Activated naive CD4-positive, alpha-beta T cell treated with anti-CD3 and anti-CD28 coated beads, Interleukin-2, amount 50 U/mL, for 72 hours (primary cell): ENCODE data around the gene TGFBI. TPM values are rescaled to one million over a fixed set of nuclear protein-coding genes. Genes with fewer than 3 reads are reported as not detected.
A peak's percentile ranks its signal among the peaks of the same experiment; 100 is the strongest.

ENCODE experiments used
- ATAC-seq, 2 donors: fragments of 150-1000 bp; cut with Tn5 transposase; 2 replicates each; pipeline ENCODE4 v1.10.0; 2021; ENCODE audit warnings: mild to moderate bottlenecking in 2 of 2, moderate library complexity in 2 of 2
- DNase-seq, 2 donors: peaks; one replicate each; pipeline ENCODE4 v3.0.0; 2021 to 2022; ENCODE audit warnings: low spot score in 2 of 2
- H3K27ac Mint-ChIP-seq, 2 donors: one replicate each; pipeline ENCODE4 v1.8.0; 2022; ENCODE audit warnings: mild to moderate bottlenecking in 2 of 2, mixed read lengths in 2 of 2
- H3K36me3 Mint-ChIP-seq, 2 donors: one replicate each; pipeline ENCODE4 v1.8.0; 2022; ENCODE audit warnings: mixed read lengths in 2 of 2
- H3K9me3 Mint-ChIP-seq, 2 donors: one replicate each; pipeline ENCODE4 v1.8.0; 2022; ENCODE audit warnings: mixed read lengths in 2 of 2
- total RNA-seq, 2 donors: library from RNA; stranded (reverse); gene quantifications; one replicate each; pipeline ENCODE4 v1.2.3, GENCODE V29; 2022

TGFBI gene
- total RNA-seq, 2 donors from 2014 or later = not detected

DNA sequence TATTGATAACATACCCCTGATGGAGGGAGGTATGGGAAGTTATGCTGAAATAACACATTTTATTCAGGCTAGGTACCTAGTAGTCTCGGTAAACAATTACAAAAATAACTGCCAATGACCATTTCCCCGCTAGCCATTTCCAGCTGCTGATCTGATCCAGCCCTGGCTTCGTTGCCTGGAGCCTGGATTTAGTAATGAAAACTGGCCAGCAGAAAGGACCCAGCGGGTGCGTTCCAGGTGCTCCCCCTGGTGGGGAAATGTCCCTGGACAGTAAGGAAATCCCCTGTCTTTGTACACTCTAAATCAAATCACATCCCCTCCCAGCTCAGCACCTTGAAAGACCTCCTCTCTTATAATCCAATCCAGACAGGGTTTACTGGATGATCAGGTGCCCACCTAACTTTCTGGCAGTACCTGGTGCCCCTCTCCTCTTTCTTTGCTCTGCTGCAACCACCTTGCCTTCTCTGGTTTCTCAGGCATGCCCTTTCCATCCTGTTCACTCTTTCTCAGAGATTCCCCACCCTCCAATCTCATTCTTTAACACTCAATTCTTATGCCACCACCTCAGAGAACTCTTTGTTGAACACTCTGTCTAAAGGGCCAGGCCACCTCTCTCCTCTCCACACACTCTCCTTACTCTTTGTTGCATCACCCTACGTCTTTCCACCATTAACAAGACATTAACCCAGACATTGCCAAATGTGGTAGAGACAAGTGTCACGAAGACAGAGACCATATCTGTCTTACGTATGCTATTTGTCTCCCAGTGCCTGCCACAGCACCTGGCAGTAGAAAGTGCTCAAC, 53.8 kb downstream of the TGFBI start:
- peak in 1 of 2 donors; percentile 69 for DNase-seq
- ATAC-seq = peak in 1 of 2 donors; percentile 47
- Mint-ChIP-seq H3K27ac (no peak overlapping the region), H3K36me3 (peaks cover 0 to 11% of the 10 kb centered on the region in 2 donors), H3K9me3 (no peaks in the 10 kb centered on the region)

- ATAC-seq (no peak), DNase-seq (no peak)
- Mint-ChIP-seq H3K9me3 (no peaks in the 10 kb centered on the region), H3K36me3 (peaks cover 0 to 7% of the 10 kb centered on the region in 2 donors), H3K27ac (no peak overlapping the region)
These were observed 55.9 kb downstream of the TGFBI start for GRCh38 chr5:136084698-136085097.

DNA sequence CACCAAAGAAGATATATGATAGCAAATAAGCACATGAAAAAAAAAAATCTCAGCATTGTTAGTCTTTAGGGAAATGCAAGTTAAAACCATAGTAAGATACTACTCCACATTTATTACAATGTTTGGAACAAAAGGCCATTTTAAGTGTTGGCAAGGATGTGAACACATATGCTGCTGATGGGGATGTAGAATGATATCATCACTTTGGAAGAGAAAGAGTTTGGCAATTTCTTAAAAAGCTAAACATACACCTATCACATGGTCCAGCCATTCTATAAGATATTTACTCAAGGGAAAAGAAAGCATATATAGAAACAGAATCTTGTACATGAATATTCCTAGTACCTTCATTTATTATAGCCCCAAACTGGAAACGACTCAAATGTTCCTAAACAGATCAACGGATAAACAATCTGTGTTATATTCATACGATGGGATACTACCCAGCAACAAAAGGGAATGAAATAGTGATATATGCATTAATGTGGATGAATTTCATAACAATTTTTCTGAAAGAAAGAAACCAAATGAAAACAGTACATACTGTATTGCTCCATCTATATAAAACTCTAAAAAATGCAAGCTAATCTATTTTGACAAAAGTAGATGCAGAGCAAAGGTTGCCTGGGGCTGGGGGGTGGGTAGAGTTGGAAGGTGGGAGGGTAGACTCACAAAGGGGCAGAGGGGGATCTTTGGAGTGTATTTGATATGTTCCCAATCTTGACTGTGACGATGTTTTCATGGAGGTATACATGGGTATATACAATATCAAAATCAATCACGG, 58.2 kb downstream of the TGFBI start:
- Mint-ChIP-seq H3K36me3 (no peaks in the 10 kb centered on the region), H3K9me3 (no peaks in the 10 kb centered on the region)
- no peak for ATAC-seq

GRCh38 chr5:136087961-136088871, 59.4 kb downstream of the TGFBI start:
- Mint-ChIP-seq H3K27ac (no peak overlapping the region), H3K9me3 (no peaks in the 10 kb centered on the region)

More for the DNA sequence above, 58.2 kb downstream of the TGFBI start:
- no peak overlapping the region for H3K27ac Mint-ChIP-seq
- DNase-seq = no peak

GRCh38 chr5:136089791-136090190, 61.0 kb downstream of the TGFBI start:
- ATAC-seq (no peak), DNase-seq (no peak)
- Mint-ChIP-seq H3K36me3 (no peaks in the 10 kb centered on the region), H3K27ac (no peak overlapping the region), H3K9me3 (no peaks in the 10 kb centered on the region)

More at GRCh38 chr5:136087961-136088871, 59.4 kb downstream of the TGFBI start:
- ATAC-seq (no peak), DNase-seq (no peak)
- H3K36me3 Mint-ChIP-seq = no peaks in the 10 kb centered on the region

- no peak overlapping the region for H3K27ac Mint-ChIP-seq
- DNase-seq = no peak
- no peaks in the 10 kb centered on the region for H3K9me3 Mint-ChIP-seq
- ATAC-seq = no peak
- H3K36me3 Mint-ChIP-seq = no peaks in the 10 kb centered on the region
These were observed 61.5 kb downstream of the TGFBI start for GRCh38 chr5:136090319-136090718.

DNA sequence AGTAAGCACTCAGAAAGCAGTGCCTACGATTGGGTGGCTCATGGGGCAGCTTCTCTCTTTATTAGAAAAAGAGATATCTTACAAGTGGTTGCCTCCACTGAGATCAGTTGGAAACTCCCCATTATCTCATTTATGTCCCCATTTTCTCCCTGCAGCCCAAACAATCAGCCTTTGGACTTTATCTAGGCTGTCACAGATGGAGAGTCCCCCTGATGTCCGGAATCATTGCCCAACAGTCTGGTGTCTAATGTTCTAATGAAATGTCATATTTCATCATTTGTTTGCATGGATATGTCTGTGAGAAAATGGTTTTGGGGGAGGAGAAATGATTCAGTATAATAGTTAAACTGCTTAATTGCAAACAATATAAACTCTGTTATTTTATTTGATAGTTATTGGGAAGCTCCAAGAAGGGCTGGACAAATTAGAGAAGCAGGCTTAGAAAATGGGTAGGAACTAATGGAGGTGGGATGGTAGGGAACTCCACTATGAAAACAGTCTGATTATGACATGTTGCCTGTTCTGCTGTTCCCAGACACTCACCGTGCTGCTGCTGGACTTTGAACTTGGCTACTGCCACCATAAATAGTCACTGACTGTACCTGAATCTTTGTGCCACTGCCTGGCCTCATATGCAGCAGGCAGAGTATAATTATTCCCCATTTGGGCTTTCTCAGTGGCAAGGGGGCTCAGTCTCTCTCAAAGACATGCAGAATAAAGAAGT, 65.6 kb downstream of the TGFBI start:
- DNase-seq = no peak
- no peaks in the 10 kb centered on the region for H3K9me3 Mint-ChIP-seq
- H3K27ac Mint-ChIP-seq = no peak overlapping the region
- no peaks in the 10 kb centered on the region for H3K36me3 Mint-ChIP-seq
- no peak for ATAC-seq

DNA sequence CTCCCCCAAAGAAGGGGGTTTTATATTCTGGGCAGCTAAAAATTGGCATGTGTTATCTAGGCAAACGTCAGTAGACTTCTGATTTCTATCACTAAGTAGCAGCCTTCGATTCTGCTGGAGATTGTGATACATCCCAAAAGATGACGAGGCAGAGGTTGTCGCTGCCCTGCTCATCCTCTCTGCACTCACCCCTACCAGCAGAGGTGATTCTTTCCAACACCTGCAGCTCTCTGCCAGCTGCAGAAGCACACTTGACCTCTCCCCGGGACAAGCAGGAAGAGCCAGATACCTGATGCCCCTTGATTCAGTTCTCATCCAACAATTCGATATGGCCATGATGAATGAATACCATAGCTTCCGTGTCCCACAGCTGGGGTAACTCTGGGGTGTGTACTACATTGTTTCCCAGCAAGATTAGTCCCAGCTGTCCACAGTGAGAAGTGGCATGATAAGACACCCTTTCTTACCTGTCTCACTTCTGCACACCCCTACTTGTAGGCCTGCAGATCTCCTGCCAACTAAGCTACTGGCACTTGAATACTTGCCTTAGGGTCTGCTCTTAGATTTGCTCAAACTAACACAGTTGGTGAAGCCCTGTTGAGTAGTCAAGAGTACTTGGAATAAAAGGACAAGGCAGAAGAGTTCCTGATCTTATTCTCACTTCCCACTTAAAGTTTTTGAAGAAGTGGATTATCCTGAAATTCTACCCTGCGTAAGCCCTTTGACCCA, 66.3 kb downstream of the TGFBI start:
- no peaks in the 10 kb centered on the region for H3K36me3 Mint-ChIP-seq
- no peak for DNase-seq
- H3K27ac Mint-ChIP-seq = no peak overlapping the region
- ATAC-seq = no peak
- no peaks in the 10 kb centered on the region for H3K9me3 Mint-ChIP-seq

DNA sequence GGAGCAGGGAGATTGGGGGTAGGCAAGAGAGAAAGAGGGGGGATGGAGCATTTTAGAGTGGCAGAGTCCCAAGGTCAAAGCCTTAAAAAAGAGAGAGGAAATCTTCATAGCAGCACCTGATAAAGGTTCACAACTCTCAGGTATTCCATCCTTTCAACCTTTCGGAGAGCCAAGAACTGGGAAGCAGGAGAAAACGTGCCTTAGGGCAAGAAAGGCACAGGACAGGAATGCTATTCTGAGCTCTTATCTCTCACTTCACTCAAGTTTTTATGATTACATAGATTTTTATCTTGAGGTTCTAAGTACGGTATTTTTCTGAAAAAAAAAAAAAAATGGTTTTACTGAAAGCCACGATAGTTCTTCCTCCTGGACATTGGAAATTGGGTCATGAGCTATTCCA, 69.4 kb downstream of the TGFBI start:
- ATAC-seq (no peak), DNase-seq (no peak)
- no peaks in the 10 kb centered on the region for H3K9me3 Mint-ChIP-seq
- H3K36me3 Mint-ChIP-seq = no peaks in the 10 kb centered on the region
- no peak overlapping the region for H3K27ac Mint-ChIP-seq

DNA sequence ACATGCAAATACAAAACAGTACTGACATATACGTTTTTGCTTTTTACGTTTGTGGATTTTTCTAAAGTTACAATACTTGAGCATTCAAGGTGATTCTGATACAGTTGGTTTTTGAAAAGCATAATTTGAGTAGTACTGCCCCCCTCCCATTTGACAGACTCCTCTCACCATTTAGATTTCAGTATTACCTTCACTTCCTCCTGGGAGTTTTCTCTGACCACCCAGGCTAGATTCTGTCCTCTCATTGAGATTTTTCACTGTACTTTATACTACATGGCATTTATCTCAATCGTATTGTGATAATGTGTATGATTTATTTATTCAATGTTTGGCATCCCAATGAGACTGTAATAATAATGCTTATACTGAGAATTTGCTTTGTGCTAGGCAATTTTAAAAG, 71.1 kb downstream of the TGFBI start:
- DNase-seq (no peak), ATAC-seq (no peak)
- no peak overlapping the region for H3K27ac Mint-ChIP-seq
- H3K36me3 Mint-ChIP-seq = no peaks in the 10 kb centered on the region
- no peaks in the 10 kb centered on the region for H3K9me3 Mint-ChIP-seq

DNA sequence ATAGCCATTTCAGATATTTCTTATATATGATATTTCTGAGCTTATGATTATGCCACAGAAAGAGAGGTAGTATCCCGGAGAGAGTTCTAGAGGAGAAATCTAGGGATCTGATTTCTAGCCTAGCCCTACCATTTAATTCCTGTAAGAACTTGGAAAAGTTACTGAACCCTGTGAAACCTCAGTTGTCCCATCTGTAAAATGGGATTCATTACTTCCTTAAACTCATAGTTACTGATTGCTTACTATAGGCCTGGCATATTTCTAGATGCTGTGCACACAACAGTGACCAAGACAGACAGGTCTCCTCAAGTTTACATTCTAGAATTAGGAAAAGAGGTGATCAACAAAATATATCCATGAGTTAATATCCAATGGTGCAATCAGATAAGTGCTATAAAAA, 73.1 kb downstream of the TGFBI start:
- no peak for DNase-seq
- Mint-ChIP-seq H3K27ac (no peak overlapping the region), H3K36me3 (no peaks in the 10 kb centered on the region), H3K9me3 (no peaks in the 10 kb centered on the region)
- ATAC-seq = no peak

- H3K9me3 Mint-ChIP-seq = no peaks in the 10 kb centered on the region
- ATAC-seq = no peak
- no peaks in the 10 kb centered on the region for H3K36me3 Mint-ChIP-seq
- H3K27ac Mint-ChIP-seq = no peak overlapping the region
- DNase-seq = no peak
These were observed 74.3 kb downstream of the TGFBI start for GRCh38 chr5:136103118-136103517.

- H3K36me3 Mint-ChIP-seq = no peaks in the 10 kb centered on the region
- H3K9me3 Mint-ChIP-seq = no peaks in the 10 kb centered on the region
- DNase-seq (no peak), ATAC-seq (no peak)
- H3K27ac Mint-ChIP-seq = no peak overlapping the region
These were observed 75.6 kb downstream of the TGFBI start for GRCh38 chr5:136104306-136104965.

DNA sequence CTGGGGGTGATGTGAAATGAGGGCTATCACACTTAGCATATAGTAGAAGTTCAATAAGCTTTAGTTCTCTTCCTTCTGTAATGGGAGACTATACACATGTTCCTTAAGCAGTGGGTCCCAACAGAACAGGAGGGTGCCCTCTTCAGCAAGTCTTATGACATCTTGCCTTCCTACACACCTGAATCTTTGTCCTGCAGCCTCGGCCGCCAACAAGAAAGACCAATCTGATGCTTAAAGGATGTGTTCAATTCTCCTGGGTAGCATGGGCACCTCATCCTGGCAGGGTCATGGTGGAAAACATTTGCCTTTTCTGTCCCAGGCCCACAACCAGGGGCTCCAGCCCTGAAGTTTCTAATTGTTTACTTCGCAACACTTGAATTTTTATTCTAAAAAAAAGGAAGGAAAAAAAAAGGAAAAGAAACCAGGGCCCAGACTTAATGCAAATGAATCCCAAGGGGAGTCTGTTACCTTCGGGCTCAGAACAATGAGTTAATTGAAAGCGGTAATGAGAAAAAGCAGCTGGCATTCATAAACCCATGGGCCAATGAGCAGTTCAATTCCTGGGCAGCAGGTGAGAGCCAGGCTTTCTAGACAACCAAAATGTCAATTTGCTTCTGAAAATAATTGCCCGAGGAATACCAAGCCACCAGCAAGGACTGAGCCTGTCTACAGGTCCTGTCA, 77.7 kb downstream of the TGFBI start:
- DNase-seq = no peak
- Mint-ChIP-seq H3K36me3 (no peaks in the 10 kb centered on the region), H3K27ac (no peak overlapping the region), H3K9me3 (no peaks in the 10 kb centered on the region)
- no peak for ATAC-seq

DNA sequence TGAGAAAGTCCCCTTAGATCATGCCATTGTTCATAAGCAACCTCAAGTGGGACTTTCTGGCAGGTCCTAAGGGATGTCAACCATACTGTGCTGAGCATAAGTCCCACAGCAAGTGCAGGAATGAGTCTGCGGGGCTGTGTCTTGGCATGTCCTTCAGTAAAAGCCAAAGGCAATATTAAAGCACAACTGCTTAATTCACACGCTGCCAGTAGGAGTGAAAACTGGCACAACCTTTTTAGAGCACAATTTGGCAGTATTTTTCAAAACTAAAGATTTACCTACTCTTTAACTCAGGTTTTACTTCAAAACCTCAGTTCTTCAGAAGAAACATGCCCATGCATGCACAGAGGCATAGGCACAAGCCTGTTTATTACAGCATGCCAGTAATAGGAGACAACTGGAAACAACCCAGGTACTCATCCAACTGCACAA, 79.4 kb downstream of the TGFBI start:
- no peak overlapping the region for H3K27ac Mint-ChIP-seq
- no peak for ATAC-seq
- no peaks in the 10 kb centered on the region for H3K9me3 Mint-ChIP-seq

More for the DNA sequence above, 79.4 kb downstream of the TGFBI start:
- no peak for DNase-seq
- no peaks in the 10 kb centered on the region for H3K36me3 Mint-ChIP-seq
